MM.1S (cell line): ENCODE measurements around the gene NELFA.

Source experiments
- DNase-seq: peaks from one replicate; pipeline ENCODE4 v3.0.0-alpha.2; 2015
- H2AFZ ChIP-seq: fragments of 300-600 bp; sonication (generic); 2 replicates; pipeline ENCODE4 v1.6.0; 2016; ENCODE audit warnings: antibody characterized with exemption, low read length
- H3F3A ChIP-seq: fragments of 300-600 bp; sonication (generic); 2 replicates; pipeline ENCODE4 v1.6.1; 2016; ENCODE audit warnings: mild to moderate bottlenecking, antibody characterized with exemption, low read length, moderate library complexity, mixed read lengths; ENCODE audit not compliant: insufficient read depth
- H3K27ac ChIP-seq: fragments of 300-600 bp; sonication (generic); 2 replicates; pipeline ENCODE4 v1.5.1; 2016; ENCODE audit warnings: mild to moderate bottlenecking, low read length
- H3K27me3 ChIP-seq: fragments of 300-600 bp; sonication (generic); replicated peaks from 2 replicates; pipeline ENCODE4 v1.6.0; 2016; ENCODE audit warnings: low read length; ENCODE audit not compliant: insufficient read depth
- H3K36me3 ChIP-seq: fragments of 300-600 bp; sonication (generic); replicated peaks from 2 replicates; pipeline ENCODE4 v1.6.1; 2016; ENCODE audit warnings: mild to moderate bottlenecking, low read length, mixed read lengths; ENCODE audit not compliant: insufficient read depth
- H3K4me1 ChIP-seq: fragments of 300-600 bp; sonication (generic); 2 replicates; pipeline ENCODE4 v1.6.1; 2016; ENCODE audit warnings: low read length, mixed read lengths
- H3K4me2 ChIP-seq: fragments of 300-600 bp; sonication (generic); 2 replicates; pipeline ENCODE4 v1.6.0; 2016; ENCODE audit warnings: low read depth, low read length
- H3K4me3 ChIP-seq: fragments of 300-600 bp; sonication (generic); 2 replicates; pipeline ENCODE4 v1.5.1; 2016; ENCODE audit warnings: low read length, mixed read lengths
- H3K79me2 ChIP-seq: fragments of 300-600 bp; sonication (generic); 2 replicates; pipeline ENCODE4 v1.6.1; 2016; ENCODE audit warnings: mixed run types, low read length, mixed read lengths
- H3K9ac ChIP-seq: fragments of 300-600 bp; sonication (generic); 2 replicates; pipeline ENCODE4 v1.6.1; 2016; ENCODE audit warnings: low read length, mixed read lengths
- H3K9me2 ChIP-seq: fragments of 300-600 bp; sonication (generic); replicated peaks from 2 replicates; pipeline ENCODE4 v1.6.1; 2016; ENCODE audit warnings: mild to moderate bottlenecking, low read length, mixed read lengths; ENCODE audit not compliant: insufficient read depth
- H3K9me3 ChIP-seq: fragments of 300-600 bp; sonication (generic); replicated peaks from 2 replicates; pipeline ENCODE4 v1.6.1; 2016; ENCODE audit warnings: mild to moderate bottlenecking, low read length, mixed read lengths; ENCODE audit not compliant: insufficient read depth
- H4K20me1 ChIP-seq: fragments of 300-600 bp; sonication (generic); 2 replicates; pipeline ENCODE4 v1.6.1; 2016; ENCODE audit warnings: mild to moderate bottlenecking, low read length, moderate library complexity, mixed read lengths; ENCODE audit not compliant: insufficient read depth
- EZH2 ChIP-seq: fragments of 300-600 bp; sonication (generic); optimal IDR thresholded peaks from 2 replicates; pipeline ENCODE3; 2017; ENCODE audit warnings: low read depth, mild to moderate bottlenecking, antibody characterized with exemption, low read length, mixed read lengths
- EZH2phosphoT487 ChIP-seq: fragments of 300-600 bp; sonication (generic); IDR thresholded peaks from 2 replicates; pipeline ENCODE4 v1.6.1; 2018; ENCODE audit warnings: antibody characterized with exemption, low read length
- TF ChIP-seq, protein P1 (sequence below): fragments of 300-600 bp; sonication (generic); IDR thresholded peaks from 2 replicates; pipeline ENCODE4 v1.5.1; 2016; ENCODE audit warnings: antibody characterized with exemption, low read length, mixed read lengths

NELFA gene

DNA sequence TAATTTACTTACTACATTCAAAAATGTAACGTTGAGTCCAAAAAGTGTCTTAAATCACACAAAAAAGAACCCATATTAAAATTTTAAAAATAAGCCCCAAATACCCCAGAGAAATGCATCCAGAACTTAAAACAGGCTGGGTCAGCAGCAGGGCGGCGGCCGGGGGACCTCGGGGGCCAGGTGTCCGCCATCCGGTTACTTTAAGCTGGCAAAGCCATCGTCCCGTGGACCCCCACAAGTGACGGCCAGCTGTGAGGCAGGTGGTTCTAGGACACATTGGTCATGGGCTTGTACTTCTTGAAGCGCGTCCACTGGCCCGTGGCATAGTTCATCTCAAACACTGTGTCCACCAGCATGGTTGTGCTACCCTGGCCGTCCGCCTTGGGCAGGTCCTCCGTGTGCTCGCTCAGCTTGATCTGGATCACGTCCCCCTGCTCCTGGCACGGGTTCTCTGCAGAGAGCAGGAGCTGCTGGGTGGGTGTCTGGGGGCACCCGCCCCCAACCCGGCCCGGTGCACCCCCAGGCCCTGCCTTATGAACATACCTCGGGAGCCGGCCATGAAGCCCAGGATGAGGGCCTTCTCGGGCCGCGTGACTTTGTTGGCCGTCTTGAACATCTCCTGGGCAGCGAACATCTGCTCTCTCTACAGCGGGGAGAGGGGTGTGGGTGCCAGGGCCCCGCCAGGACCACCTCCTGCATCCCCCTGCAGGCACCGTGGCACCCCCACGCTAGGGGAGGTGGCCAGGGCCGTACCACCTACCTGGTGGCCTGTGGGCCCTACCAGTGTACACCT is 25.5 kb downstream of the NELFA start:
- DNase-seq: no peak
- Histone ChIP-seq H4K20me1 (no peaks in the 10 kb centered on the region), H3K4me1 (no peaks in the 10 kb centered on the region), H3K9ac (no peak overlapping the region), H3K27me3 (no peaks in the 10 kb centered on the region), H3K9me3 (no peaks in the 10 kb centered on the region), H2AFZ (no peak overlapping the region), H3K4me3 (no peak overlapping the region), H3K79me2 (no peaks in the 10 kb centered on the region), H3K4me2 (no peak overlapping the region), H3K27ac (no peak overlapping the region), H3K36me3 (peaks cover 6% of the 10 kb centered on the region; the same call in 1 of the 2 replicates), H3F3A (peaks cover 5% of the 10 kb centered on the region; the same call in 1 of the 2 replicates), H3K9me2 (no peaks in the 10 kb centered on the region)
- TF ChIP-seq EZH2phosphoT487: no peak

DNA sequence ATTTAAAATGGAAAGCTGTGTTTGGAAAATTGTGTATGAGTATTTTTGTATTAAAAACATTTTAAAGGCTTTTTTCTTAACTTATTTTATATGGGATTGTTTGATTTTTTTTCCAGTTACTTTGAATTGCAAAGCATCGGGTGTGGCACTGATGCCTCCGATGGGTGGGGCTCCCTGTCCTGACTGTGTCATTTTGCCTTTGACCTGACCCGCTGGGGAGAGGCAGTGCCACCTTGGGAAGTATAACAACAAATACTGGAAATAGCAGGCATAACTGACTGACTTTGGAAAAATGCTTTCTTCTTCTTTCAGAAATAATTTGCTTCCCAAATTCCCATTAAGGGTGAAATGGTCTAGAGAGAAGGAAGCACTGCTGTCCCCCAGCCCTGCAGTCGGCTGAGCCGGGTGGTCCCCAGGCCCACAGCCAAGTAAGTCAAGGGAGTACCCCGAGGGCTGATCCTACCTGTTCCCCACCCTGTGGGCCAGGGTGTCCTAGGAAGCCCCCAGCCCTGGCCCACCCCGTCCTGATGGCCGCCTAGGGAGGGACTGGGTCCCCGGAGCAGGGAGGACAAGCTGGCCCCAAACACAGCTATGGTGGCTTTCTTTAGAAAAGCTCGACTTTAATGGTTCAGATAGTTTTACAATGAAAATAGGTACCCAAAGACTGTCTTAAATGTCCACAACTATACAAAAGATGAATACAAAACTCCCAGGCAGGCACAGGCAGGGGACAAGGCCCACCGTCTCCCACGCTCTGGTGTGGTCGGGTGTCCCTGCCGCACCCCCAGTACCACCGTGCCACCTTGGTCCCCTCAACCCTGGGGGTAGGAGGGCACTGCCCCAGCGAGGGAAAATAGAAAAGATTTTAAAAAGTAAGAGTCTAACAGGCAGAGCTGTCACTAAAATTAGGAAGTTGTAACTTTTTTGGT is 26.4 kb downstream of the NELFA start:
- peaks cover 6% of the 10 kb centered on the region; the same call in 1 of the 2 replicates for H3K36me3 ChIP-seq
- no peaks in the 10 kb centered on the region for H3K4me1 ChIP-seq
- TF ChIP-seq EZH2 (no peak), EZH2phosphoT487 (no peak)
- TF ChIP-seq, protein P1, sequence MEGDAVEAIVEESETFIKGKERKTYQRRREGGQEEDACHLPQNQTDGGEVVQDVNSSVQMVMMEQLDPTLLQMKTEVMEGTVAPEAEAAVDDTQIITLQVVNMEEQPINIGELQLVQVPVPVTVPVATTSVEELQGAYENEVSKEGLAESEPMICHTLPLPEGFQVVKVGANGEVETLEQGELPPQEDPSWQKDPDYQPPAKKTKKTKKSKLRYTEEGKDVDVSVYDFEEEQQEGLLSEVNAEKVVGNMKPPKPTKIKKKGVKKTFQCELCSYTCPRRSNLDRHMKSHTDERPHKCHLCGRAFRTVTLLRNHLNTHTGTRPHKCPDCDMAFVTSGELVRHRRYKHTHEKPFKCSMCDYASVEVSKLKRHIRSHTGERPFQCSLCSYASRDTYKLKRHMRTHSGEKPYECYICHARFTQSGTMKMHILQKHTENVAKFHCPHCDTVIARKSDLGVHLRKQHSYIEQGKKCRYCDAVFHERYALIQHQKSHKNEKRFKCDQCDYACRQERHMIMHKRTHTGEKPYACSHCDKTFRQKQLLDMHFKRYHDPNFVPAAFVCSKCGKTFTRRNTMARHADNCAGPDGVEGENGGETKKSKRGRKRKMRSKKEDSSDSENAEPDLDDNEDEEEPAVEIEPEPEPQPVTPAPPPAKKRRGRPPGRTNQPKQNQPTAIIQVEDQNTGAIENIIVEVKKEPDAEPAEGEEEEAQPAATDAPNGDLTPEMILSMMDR: no peak
- no peaks in the 10 kb centered on the region for H3K9me2 ChIP-seq
- no peak overlapping the region for H3K4me3 ChIP-seq
- no peaks in the 10 kb centered on the region for H4K20me1 ChIP-seq
- no peak for DNase-seq
- no peaks in the 10 kb centered on the region for H3K9me3 ChIP-seq
- no peak overlapping the region for H3K4me2 ChIP-seq
- H2AFZ ChIP-seq: no peak overlapping the region
- no peak overlapping the region for H3K27ac ChIP-seq
- no peaks in the 10 kb centered on the region for H3K79me2 ChIP-seq
- no peaks in the 10 kb centered on the region for H3K27me3 ChIP-seq
- no peak overlapping the region for H3K9ac ChIP-seq
- peaks cover 5% of the 10 kb centered on the region; the same call in 1 of the 2 replicates for H3F3A ChIP-seq

DNA sequence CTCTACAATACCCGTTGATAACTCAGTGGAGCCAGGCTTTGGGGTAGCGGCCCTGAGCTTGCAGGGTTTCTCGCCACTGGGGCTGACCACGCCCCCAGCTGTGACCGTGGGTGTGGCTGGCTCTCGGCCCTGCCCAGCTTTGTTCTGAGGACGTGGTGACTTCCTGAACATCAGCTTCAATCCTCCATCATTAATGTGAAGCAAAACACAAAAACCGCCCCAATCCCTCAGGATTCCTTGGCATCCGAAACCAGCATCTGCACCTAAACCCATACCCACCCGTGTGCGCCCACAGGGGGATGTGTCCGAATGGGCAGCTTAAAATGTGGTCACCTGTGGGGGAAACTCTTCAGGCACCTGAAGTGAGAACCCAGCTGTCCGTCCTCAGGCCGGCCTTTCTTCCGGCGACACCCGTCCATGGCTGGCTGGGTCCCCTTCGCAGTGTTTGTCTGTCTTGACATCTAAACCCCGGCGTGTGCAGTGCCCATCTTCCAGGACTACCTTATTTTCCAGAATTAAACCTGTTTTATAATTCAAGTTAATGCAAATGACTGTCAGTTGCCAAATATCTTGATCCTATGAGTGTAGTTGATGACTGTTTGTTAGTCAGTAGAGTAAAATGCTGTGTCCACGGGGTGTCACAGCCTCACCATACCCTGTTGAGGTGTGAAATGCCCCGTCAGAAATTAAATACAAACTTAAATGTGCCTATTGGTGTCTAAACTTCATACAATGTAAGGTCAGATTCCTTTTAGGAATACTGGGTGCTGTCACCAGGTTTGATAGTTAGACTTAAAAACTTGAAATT is 27.3 kb downstream of the NELFA start:
- H2AFZ ChIP-seq: no peak overlapping the region
- no peak overlapping the region for H3K9ac ChIP-seq
- H3K36me3 ChIP-seq: peaks cover 12% of the 10 kb centered on the region
- no peak overlapping the region for H3K4me2 ChIP-seq
- H3K79me2 ChIP-seq: no peaks in the 10 kb centered on the region
- H3K9me3 ChIP-seq: no peaks in the 10 kb centered on the region
- no peak overlapping the region for H3K4me3 ChIP-seq
- H4K20me1 ChIP-seq: no peaks in the 10 kb centered on the region
- peaks cover 5% of the 10 kb centered on the region; the same call in 1 of the 2 replicates for H3F3A ChIP-seq
- H3K27ac ChIP-seq: no peak overlapping the region
- no peak for DNase-seq
- no peaks in the 10 kb centered on the region for H3K4me1 ChIP-seq
- H3K9me2 ChIP-seq: no peaks in the 10 kb centered on the region
- TF ChIP-seq, protein P1: no peak
- no peak for TF ChIP-seq EZH2phosphoT487
- TF ChIP-seq EZH2: no peak
- no peaks in the 10 kb centered on the region for H3K27me3 ChIP-seq
